ENCODE data around the gene XYLT1.
"Not testable (repeated sequence)": the region's sequence is repeated elsewhere in the genome, so short reads cannot be mapped to it uniquely, and the experiment has no call there.

XYLT1 gene

GRCh38 chr16:17483351-17483750, 12.6 kb upstream of the XYLT1 start:
- no peak for DNase-seq (ENCODE audit: low spot score)

- DNase-seq (ENCODE audit: low spot score): not testable (repeated sequence)
Measured at GRCh38 chr16:17482341-17482740, 11.6 kb upstream of the XYLT1 start.

GRCh38 chr16:17481736-17482135, 11.0 kb upstream of the XYLT1 start:
- no peak for DNase-seq (ENCODE audit: low spot score)

- not testable (repeated sequence) for DNase-seq (ENCODE audit: low spot score)
Measured at GRCh38 chr16:17477260-17477545, 6.4 kb upstream of the XYLT1 start.

GRCh38 chr16:17476414-17477259, 5.9 kb upstream of the XYLT1 start:
- DNase-seq (ENCODE audit: low spot score): no peak

- DNase-seq (ENCODE audit: low spot score): no peak
Measured at GRCh38 chr16:17475104-17475503, 4.3 kb upstream of the XYLT1 start.

- no peak for DNase-seq (ENCODE audit: low spot score)
Measured at GRCh38 chr16:17474572-17474971, 3.8 kb upstream of the XYLT1 start.

GRCh38 chr16:17474037-17474436, 3.3 kb upstream of the XYLT1 start:
- no peak for DNase-seq (ENCODE audit: low spot score)

GRCh38 chr16:17471719-17472461, 1.1 kb upstream of the XYLT1 start:
- DNase-seq (ENCODE audit: low spot score): no peak

GRCh38 chr16:17470182-17470907, 415 bp downstream of the XYLT1 start:
- no peak for DNase-seq (ENCODE audit: low spot score)

- DNase-seq (ENCODE audit: low spot score): no peak
Measured at GRCh38 chr16:17469741-17470181, 999 bp downstream of the XYLT1 start.

- no peak for DNase-seq (ENCODE audit: low spot score)
Measured at GRCh38 chr16:17469011-17469740, 1.6 kb downstream of the XYLT1 start.

- DNase-seq (ENCODE audit: low spot score): no peak
Measured at GRCh38 chr16:17468611-17469010, 2.1 kb downstream of the XYLT1 start.

- DNase-seq (ENCODE audit: low spot score): peak; percentile 95
Measured at GRCh38 chr16:17467923-17468540, 2.7 kb downstream of the XYLT1 start.

GRCh38 chr16:17466876-17467275, 3.9 kb downstream of the XYLT1 start:
- DNase-seq (ENCODE audit: low spot score): no peak

GRCh38 chr16:17465460-17465859, 5.3 kb downstream of the XYLT1 start:
- DNase-seq (ENCODE audit: low spot score): no peak

GRCh38 chr16:17463335-17463734, 7.4 kb downstream of the XYLT1 start:
- no peak for DNase-seq (ENCODE audit: low spot score)

GRCh38 chr16:17461951-17462729, 8.6 kb downstream of the XYLT1 start:
- DNase-seq (ENCODE audit: low spot score): no peak

GRCh38 chr16:17460890-17461289, 9.9 kb downstream of the XYLT1 start:
- DNase-seq (ENCODE audit: low spot score): no peak

GRCh38 chr16:17459903-17460521, 10.7 kb downstream of the XYLT1 start:
- DNase-seq (ENCODE audit: low spot score): no peak
